SK-N-SH (cell line): Measurements from ENCODE around the gene PSMG4.

ENCODE experiments used
- EP300 ChIP-seq, 2 experiments: IDR thresholded peaks; 2 replicates each; pipeline versions ENCODE4 v1.4.0 to v1.6.1; 2012; ENCODE audit warnings: borderline replicate concordance in 1 of 2, low read depth in 1 of 2, low read length in 1 of 2
- EZH2phosphoT487 ChIP-seq: fragments of 200-600 bp; sonication (generic); IDR thresholded peaks from 2 replicates; pipeline ENCODE4 v1.6.1; 2017; ENCODE audit warnings: low read depth, mixed run types, mild to moderate bottlenecking, antibody characterized with exemption, moderate library complexity, borderline replicate concordance
- JUND ChIP-seq: IDR thresholded peaks from 2 replicates; pipeline ENCODE4 v1.4.0; 2012
- POLR2AphosphoS5 ChIP-seq: IDR thresholded peaks from 2 replicates; pipeline ENCODE4 v1.6.1; 2012; ENCODE audit warnings: low read depth, low read length
- TAF1 ChIP-seq: IDR thresholded peaks from 2 replicates; pipeline ENCODE4 v1.6.1; 2012; ENCODE audit warnings: low read depth, mild to moderate bottlenecking, low read length, moderate library complexity, borderline replicate concordance
- TEAD4 ChIP-seq: IDR thresholded peaks from 2 replicates; pipeline ENCODE4 v1.4.0; 2012; ENCODE audit warnings: mild to moderate bottlenecking, borderline replicate concordance; ENCODE audit not compliant: insufficient read depth
- USF2 ChIP-seq: fragments of 150-350 bp; IDR thresholded peaks from 2 replicates; pipeline ENCODE4 v1.6.1; 2017; ENCODE audit warnings: antibody characterized with exemption, low read length, low read depth, borderline replicate concordance
- YY1 ChIP-seq: IDR thresholded peaks from 2 replicates; pipeline ENCODE4 v1.4.0; 2012; ENCODE audit warnings: low read depth, mild to moderate bottlenecking
- TF ChIP-seq, protein P1 (sequence below): fragments of 200-600 bp; sonication (generic); IDR thresholded peaks from 2 replicates; pipeline ENCODE4 v1.6.1; 2017; ENCODE audit warnings: antibody characterized with exemption, mild to moderate bottlenecking, moderate library complexity
- TF ChIP-seq, protein P2 (sequence below): IDR thresholded peaks from 2 replicates; pipeline ENCODE4 v1.4.0; 2012; ENCODE audit warnings: low read depth, borderline replicate concordance
- TF ChIP-seq, protein P3 (sequence below): IDR thresholded peaks from 2 replicates; pipeline ENCODE4 v1.4.0; 2012; ENCODE audit warnings: low read depth

DNA sequence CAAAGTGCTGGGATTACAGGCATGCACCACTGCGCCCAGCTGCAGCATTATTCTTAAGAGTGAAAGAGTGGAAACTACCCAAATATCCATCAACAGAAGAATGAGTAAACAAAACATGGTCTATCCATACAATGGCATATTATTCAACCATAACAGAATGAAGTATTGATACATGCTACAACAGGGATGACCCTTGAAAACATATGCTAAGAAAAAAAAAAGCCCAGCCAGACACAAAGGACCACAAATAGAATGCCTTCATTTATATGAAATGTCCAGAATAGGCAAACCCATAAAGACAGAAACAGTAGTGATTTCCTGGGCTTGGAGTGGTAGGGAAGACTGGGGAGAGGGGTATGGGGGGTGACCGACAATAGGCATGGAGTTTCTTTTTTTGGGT is 38.4 kb upstream of the PSMG4 start:
- TF ChIP-seq TAF1 (no peak), EZH2phosphoT487 (no peak), POLR2AphosphoS5 (no peak), USF2 (no peak), YY1 (no peak), TEAD4 (no peak), EP300 (IDR thresholded peaks at IDR 0.05; ENCODE audit: borderline replicate concordance in 1 of 2, low read depth in 1 of 2, low read length in 1 of 2) (no peak), JUND (no peak)
- TF ChIP-seq, protein P1, sequence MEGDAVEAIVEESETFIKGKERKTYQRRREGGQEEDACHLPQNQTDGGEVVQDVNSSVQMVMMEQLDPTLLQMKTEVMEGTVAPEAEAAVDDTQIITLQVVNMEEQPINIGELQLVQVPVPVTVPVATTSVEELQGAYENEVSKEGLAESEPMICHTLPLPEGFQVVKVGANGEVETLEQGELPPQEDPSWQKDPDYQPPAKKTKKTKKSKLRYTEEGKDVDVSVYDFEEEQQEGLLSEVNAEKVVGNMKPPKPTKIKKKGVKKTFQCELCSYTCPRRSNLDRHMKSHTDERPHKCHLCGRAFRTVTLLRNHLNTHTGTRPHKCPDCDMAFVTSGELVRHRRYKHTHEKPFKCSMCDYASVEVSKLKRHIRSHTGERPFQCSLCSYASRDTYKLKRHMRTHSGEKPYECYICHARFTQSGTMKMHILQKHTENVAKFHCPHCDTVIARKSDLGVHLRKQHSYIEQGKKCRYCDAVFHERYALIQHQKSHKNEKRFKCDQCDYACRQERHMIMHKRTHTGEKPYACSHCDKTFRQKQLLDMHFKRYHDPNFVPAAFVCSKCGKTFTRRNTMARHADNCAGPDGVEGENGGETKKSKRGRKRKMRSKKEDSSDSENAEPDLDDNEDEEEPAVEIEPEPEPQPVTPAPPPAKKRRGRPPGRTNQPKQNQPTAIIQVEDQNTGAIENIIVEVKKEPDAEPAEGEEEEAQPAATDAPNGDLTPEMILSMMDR, result no peak
- TF ChIP-seq, protein P2, sequence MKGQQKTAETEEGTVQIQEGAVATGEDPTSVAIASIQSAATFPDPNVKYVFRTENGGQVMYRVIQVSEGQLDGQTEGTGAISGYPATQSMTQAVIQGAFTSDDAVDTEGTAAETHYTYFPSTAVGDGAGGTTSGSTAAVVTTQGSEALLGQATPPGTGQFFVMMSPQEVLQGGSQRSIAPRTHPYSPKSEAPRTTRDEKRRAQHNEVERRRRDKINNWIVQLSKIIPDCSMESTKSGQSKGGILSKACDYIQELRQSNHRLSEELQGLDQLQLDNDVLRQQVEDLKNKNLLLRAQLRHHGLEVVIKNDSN, result no peak
- TF ChIP-seq, protein P3, sequence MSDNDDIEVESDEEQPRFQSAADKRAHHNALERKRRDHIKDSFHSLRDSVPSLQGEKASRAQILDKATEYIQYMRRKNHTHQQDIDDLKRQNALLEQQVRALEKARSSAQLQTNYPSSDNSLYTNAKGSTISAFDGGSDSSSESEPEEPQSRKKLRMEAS, result no peak
